Neutrophil (primary cell): Measurements from ENCODE around the gene TMEM192.
"Not testable (repeated sequence)": the region's sequence is repeated elsewhere in the genome, so short reads cannot be mapped to it uniquely, and the experiment has no call there.

Experiments used
- H3K27ac ChIP-seq: fragments of 200-600 bp; sonication (generic); 2 replicates; pipeline ENCODE4 v1.5.1; 2016; ENCODE audit warnings: mild to moderate bottlenecking, moderate library complexity
- H3K27me3 ChIP-seq: fragments of 200-600 bp; sonication (generic); 2 replicates; pipeline ENCODE4 v1.6.0; 2016; ENCODE audit warnings: mild to moderate bottlenecking
- H3K36me3 ChIP-seq: fragments of 200-600 bp; sonication (generic); 2 replicates; pipeline ENCODE4 v1.5.1; 2017
- H3K4me1 ChIP-seq, 2 experiments: fragments of 200-600 bp in 1 of 2; sonication (generic) in 1 of 2; 1 replicate in 1 of 2; 2 replicates in 1 of 2; pipeline versions ENCODE4 v1.5.1 to v1.6.1; 2013 to 2016; ENCODE audit warnings: low read depth in 1 of 2, low read length in 1 of 2, mild to moderate bottlenecking in 1 of 2, moderate library complexity in 1 of 2; ENCODE audit not compliant: control insufficient read depth in 1 of 2, insufficient read depth in 1 of 2
- H3K4me3 ChIP-seq, 2 experiments: fragments of 200-600 bp in 1 of 2; sonication (generic) in 1 of 2; 1 replicate in 1 of 2; 2 replicates in 1 of 2; pipeline ENCODE4 v1.5.1; 2013 to 2016; ENCODE audit warnings: low read depth in 1 of 2, low read length in 1 of 2, mild to moderate bottlenecking in 1 of 2, moderate library complexity in 1 of 2
- H3K9me3 ChIP-seq: fragments of 200-600 bp; sonication (generic); 2 replicates; pipeline ENCODE4 v1.5.1; 2016
- CTCF ChIP-seq: fragments of 200-600 bp; sonication (generic); IDR thresholded peaks from 2 replicates; pipeline ENCODE4 v1.5.1; 2016; ENCODE audit warnings: antibody characterized with exemption

Gene TMEM192

GRCh38 chr4:165048170-165048569, 64.5 kb downstream of the TMEM192 start:
- H3K4me3 ChIP-seq, result no peak overlapping the region
- H3K4me1 ChIP-seq, result no peaks in the 10 kb centered on the region
- no peak overlapping the region for H3K27ac ChIP-seq
- no peaks in the 10 kb centered on the region for H3K36me3 ChIP-seq
- H3K27me3 ChIP-seq, result no peaks in the 10 kb centered on the region
- H3K9me3 ChIP-seq, result no peaks in the 10 kb centered on the region
- TF ChIP-seq CTCF, result no peak

- Histone ChIP-seq H3K9me3 (no peaks in the 10 kb centered on the region), H3K4me1 (no peaks in the 10 kb centered on the region), H3K4me3 (no peak within 1 kb of the TSS), H3K27ac (no peak within 1 kb of the TSS), H3K27me3 (no peaks in the 10 kb centered on the region), H3K36me3 (no peaks in the 10 kb centered on the region)
- TF ChIP-seq CTCF, result no peak
Measured at GRCh38 chr4:165031436-165032211, 81.0 kb downstream of the TMEM192 start, which contains the start of gene TRIM60. TSS of gene TRIM60 (plus strand) at chr4:165031999. CDS start at chr4:165040073, 8,074 bp downstream.

GRCh38 chr4:165027762-165028402, 84.8 kb downstream of the TMEM192 start:
- no peak for TF ChIP-seq CTCF
- Histone ChIP-seq H3K9me3 (no peaks in the 10 kb centered on the region), H3K4me1 (no peaks in the 10 kb centered on the region), H3K27ac (no peak overlapping the region), H3K27me3 (no peaks in the 10 kb centered on the region), H3K4me3 (no peak overlapping the region), H3K36me3 (no peaks in the 10 kb centered on the region)

GRCh38 chr4:165025782-165026181, 86.9 kb downstream of the TMEM192 start:
- not testable (repeated sequence) for H3K27me3 ChIP-seq, H3K4me3 ChIP-seq, H3K4me1 ChIP-seq, H3K36me3 ChIP-seq, H3K27ac ChIP-seq, H3K9me3 ChIP-seq
